Measurements from ENCODE around the gene RNF225. TPM values are rescaled to one million over a fixed set of nuclear protein-coding genes. Genes with fewer than 3 reads are reported as not detected.

RNF225 gene
- total and polyA plus RNA-seq, 2 donors (not counting 3 experiments of a cell fraction or from before 2014, with no cell fraction given), result 0.58 TPM; not detected in 1

DNA sequence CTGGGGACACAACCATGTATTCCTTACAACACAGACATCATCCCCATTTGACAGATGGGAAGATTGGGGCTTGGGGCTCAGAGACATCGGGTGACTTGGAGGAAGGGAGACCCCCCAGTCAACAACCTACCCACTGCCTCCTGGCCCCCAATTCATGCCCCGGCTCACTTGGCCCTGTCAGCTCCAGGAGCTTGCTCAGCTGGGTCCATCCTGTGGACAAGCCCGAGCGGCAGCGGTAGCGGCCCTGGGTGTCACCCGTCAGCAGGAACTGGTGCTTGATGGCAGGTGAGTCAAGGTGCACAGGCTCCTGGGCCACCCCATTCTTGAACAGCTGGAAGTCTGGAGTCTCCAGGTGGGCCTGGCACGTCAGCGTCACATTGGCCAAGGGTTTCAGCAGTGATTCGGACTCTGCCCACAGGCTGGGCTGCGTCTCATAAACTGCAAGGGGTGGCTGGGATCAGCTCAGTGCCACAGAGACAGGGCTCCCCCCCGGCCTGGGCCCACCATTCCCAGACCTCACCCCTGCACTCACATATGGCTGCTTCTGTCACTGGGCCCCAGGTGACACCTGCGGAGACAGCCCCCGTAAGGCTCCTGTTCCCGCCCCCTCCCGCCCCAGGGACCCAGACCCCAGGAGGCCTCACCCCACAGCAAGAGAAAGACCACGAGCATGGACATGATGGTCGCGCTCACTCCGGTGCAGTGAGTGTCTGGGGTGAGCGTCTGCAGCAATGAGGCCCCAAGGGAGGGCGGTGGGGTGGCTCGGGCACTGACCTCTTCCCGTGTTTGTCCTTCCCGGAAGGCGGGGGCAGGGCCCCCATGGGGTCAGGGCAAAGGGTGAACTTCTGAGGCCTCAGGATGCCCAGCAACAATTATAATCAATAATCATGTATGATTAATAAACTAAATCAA, 42.4 kb upstream of the RNF225 start, which contains the start of gene A1BG:
Gene A1BG, minus strand, starts transcription at position 733 of the 912 bp plus-strand sequence. Its CDS starts 55 bp downstream, at position 678.
- no peak for DNase-seq (ENCODE audit: low read depth, low spot score)

DNA sequence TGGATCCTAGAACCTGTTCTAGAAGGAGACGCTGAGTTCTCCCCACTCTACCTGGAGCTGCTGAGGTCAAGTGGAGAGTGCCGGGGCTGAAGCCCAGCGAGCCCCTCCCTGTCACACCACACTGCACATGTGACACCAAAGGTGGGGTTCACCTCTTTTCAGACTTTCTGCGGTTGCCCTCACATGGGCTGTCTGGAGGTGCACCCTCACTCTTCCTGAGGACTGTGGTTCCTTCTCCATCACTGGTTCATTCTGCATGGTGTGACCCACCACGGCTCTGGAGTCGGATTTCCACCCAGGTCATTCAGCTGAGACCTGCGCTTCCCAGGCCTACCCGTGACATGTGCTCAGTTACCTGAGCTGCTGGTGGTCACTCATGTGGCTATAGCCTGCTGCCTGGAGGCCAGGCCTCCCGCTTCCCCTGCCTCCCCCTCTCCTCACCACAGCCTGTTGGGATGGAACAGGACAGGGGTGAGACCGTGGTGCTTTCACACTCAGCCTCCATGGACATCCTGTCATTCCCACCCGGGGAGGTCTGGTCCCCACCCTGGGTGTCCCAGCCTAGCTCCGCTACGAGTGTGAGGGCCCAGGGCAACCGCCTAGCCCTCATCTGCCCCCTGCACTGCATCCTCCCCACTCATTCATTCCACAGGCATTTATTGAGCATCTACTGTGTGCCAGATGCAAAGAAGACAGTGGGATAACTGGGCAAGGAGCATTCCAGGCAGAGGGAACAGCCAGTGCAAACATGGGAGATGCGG, 41.6 kb upstream of the RNF225 start:
- H3K4me1 ChIP-seq (ENCODE audit: control insufficient read depth, extremely low read depth, insufficient read depth, low read length), result peaks cover 10% of the 10 kb centered on the region
- ChIA-PET POLR2A (no interaction called here), CTCF (no interaction called here)
- intact Hi-C loops (cut with micrococcal nuclease), result no loop called here
- H3K4me3 ChIP-seq (replicated peaks in 1 of 3; ENCODE audit: insufficient read depth in 1 of 3, low read depth in 1 of 3, low read length in 3 of 3), result no peak overlapping the region
- FAIRE-seq (no peak), DNase-seq (ENCODE audit: low read depth, low spot score) (no peak)
- no peak overlapping the region for H3K9ac ChIP-seq (replicated peaks; ENCODE audit: extremely low read depth, insufficient read depth, low read length)
- H4K20me1 ChIP-seq (replicated peaks; ENCODE audit: control insufficient read depth, extremely low read depth, insufficient read depth, low read length), result no peaks in the 10 kb centered on the region
- no peak overlapping the region for H3K4me2 ChIP-seq (ENCODE audit: insufficient read depth, low read length)
- no peaks in the 10 kb centered on the region for H3K9me3 ChIP-seq (replicated peaks; ENCODE audit: control insufficient read depth, insufficient read depth, low read length)
- TF ChIP-seq JUN (IDR thresholded peaks at IDR 0.05; ENCODE audit: borderline replicate concordance, insufficient read depth, insufficient read length, low read depth), result no peak
- no peak for TF ChIP-seq GATA2 (IDR thresholded peaks at IDR 0.05; ENCODE audit: insufficient read depth, insufficient read length, low read depth, low read length)
- TF ChIP-seq, protein P1, sequence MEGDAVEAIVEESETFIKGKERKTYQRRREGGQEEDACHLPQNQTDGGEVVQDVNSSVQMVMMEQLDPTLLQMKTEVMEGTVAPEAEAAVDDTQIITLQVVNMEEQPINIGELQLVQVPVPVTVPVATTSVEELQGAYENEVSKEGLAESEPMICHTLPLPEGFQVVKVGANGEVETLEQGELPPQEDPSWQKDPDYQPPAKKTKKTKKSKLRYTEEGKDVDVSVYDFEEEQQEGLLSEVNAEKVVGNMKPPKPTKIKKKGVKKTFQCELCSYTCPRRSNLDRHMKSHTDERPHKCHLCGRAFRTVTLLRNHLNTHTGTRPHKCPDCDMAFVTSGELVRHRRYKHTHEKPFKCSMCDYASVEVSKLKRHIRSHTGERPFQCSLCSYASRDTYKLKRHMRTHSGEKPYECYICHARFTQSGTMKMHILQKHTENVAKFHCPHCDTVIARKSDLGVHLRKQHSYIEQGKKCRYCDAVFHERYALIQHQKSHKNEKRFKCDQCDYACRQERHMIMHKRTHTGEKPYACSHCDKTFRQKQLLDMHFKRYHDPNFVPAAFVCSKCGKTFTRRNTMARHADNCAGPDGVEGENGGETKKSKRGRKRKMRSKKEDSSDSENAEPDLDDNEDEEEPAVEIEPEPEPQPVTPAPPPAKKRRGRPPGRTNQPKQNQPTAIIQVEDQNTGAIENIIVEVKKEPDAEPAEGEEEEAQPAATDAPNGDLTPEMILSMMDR (IDR thresholded peaks at IDR 0.05; ENCODE audit: extremely low read depth in 1 of 2, insufficient read depth in 1 of 2, low read depth in 1 of 2, low read length in 2 of 2), result no peak
- TF ChIP-seq, protein P2, sequence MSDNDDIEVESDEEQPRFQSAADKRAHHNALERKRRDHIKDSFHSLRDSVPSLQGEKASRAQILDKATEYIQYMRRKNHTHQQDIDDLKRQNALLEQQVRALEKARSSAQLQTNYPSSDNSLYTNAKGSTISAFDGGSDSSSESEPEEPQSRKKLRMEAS (IDR thresholded peaks at IDR 0.05; ENCODE audit: insufficient read depth, insufficient read length), result no peak
- no peak for TF ChIP-seq EZH2 (IDR thresholded peaks at IDR 0.05; ENCODE audit: borderline replicate concordance, low read depth, low read length, severe bottlenecking)
- no peak for TF ChIP-seq POLR2A (IDR thresholded peaks at IDR 0.05; ENCODE audit: low read depth, low read length)
- TF ChIP-seq POLR2AphosphoS5 (IDR thresholded peaks at IDR 0.05; ENCODE audit: insufficient read depth, low read depth, low read length), result no peak
- no peak for TF ChIP-seq MYC (IDR thresholded peaks at IDR 0.05; ENCODE audit: low read depth, low read length)
- TF ChIP-seq FOS (IDR thresholded peaks at IDR 0.05; ENCODE audit: borderline replicate concordance, insufficient read depth, low read length), result no peak
- no peaks in the 10 kb centered on the region for H3K36me3 ChIP-seq (ENCODE audit: control insufficient read depth in 2 of 2, extremely low read depth in 1 of 2, insufficient read depth in 2 of 2, low read length in 2 of 2)
- H3K79me2 ChIP-seq (ENCODE audit: control insufficient read depth, insufficient read depth, low read length), result no peaks in the 10 kb centered on the region
- no peaks in the 10 kb centered on the region for H3K9me1 ChIP-seq (replicated peaks; ENCODE audit: control insufficient read depth, extremely low read depth, insufficient read depth, low read length)
- peaks cover 32 to 44% of the 10 kb centered on the region in 2 experiments for H3K27me3 ChIP-seq (ENCODE audit: control insufficient read depth in 2 of 2, insufficient read depth in 2 of 2, low read length in 2 of 2)
- H2AFZ ChIP-seq (ENCODE audit: low read depth, low read length), result no peak overlapping the region
- dilution Hi-C loops (cut with MboI; ENCODE audit: extremely low pct_ligation_motif_present, low sequenced_read_pairs), result no loop called here
- no peak overlapping the region for H3K27ac ChIP-seq (ENCODE audit: insufficient read depth, low read depth, low read length)
- BruUV-seq (replicated peaks), result no TSS peak

More for the DNA sequence above, 42.4 kb upstream of the RNF225 start, which contains the start of gene A1BG:
- Histone ChIP-seq H3K9me3 (replicated peaks; ENCODE audit: control insufficient read depth, insufficient read depth, low read length) (no peaks in the 10 kb centered on the region), H3K36me3 (ENCODE audit: control insufficient read depth in 2 of 2, extremely low read depth in 1 of 2, insufficient read depth in 2 of 2, low read length in 2 of 2) (no peaks in the 10 kb centered on the region), H3K9me1 (replicated peaks; ENCODE audit: control insufficient read depth, extremely low read depth, insufficient read depth, low read length) (no peaks in the 10 kb centered on the region), H3K27ac (ENCODE audit: insufficient read depth, low read depth, low read length) (no peak within 1 kb of the TSS), H3K4me1 (ENCODE audit: control insufficient read depth, extremely low read depth, insufficient read depth, low read length) (peaks cover 10% of the 10 kb centered on the region), H3K4me3 (replicated peaks in 1 of 3; ENCODE audit: insufficient read depth in 1 of 3, low read depth in 1 of 3, low read length in 3 of 3) (no peak within 1 kb of the TSS), H3K9ac (replicated peaks; ENCODE audit: extremely low read depth, insufficient read depth, low read length) (no peak within 1 kb of the TSS), H3K4me2 (ENCODE audit: insufficient read depth, low read length) (no peak within 1 kb of the TSS), H3K27me3 (ENCODE audit: control insufficient read depth in 2 of 2, insufficient read depth in 2 of 2, low read length in 2 of 2) (peaks cover 30 to 51% of the 10 kb centered on the region in 2 experiments), H3K79me2 (ENCODE audit: control insufficient read depth, insufficient read depth, low read length) (no peaks in the 10 kb centered on the region), H4K20me1 (replicated peaks; ENCODE audit: control insufficient read depth, extremely low read depth, insufficient read depth, low read length) (no peaks in the 10 kb centered on the region), H2AFZ (ENCODE audit: low read depth, low read length) (no peak within 1 kb of the TSS)
- TF ChIP-seq GATA2 (IDR thresholded peaks at IDR 0.05; ENCODE audit: insufficient read depth, insufficient read length, low read depth, low read length) (no peak), POLR2AphosphoS5 (IDR thresholded peaks at IDR 0.05; ENCODE audit: insufficient read depth, low read depth, low read length) (no peak)
- POLR2A ChIA-PET, result no interaction called here
- dilution Hi-C loops (cut with MboI; ENCODE audit: extremely low pct_ligation_motif_present, low sequenced_read_pairs), result no loop called here
- no peak for FAIRE-seq
- intact Hi-C loops (cut with micrococcal nuclease), result no loop called here
- no TSS peak for BruUV-seq (replicated peaks)
- CTCF ChIA-PET, result no interaction called here

Measured in endothelial cell of umbilical vein (primary cell).